Parathyroid adenoma (tissue), 2 donors: ENCODE data around the gene CHRDL1.

Experiments used
- H2AFZ ChIP-seq: fragments of 300-600 bp; sonication (generic); one replicate; pipeline ENCODE4 v1.7.0; 2017; ENCODE audit warnings: antibody characterized with exemption, mild to moderate bottlenecking
- H3K27ac ChIP-seq: fragments of 300-600 bp; sonication (generic); one replicate; pipeline ENCODE4 v1.7.0; 2017
- H3K27me3 ChIP-seq: fragments of 300-600 bp; sonication (generic); one replicate; pipeline ENCODE4 v1.7.0; 2017; ENCODE audit warnings: low read length; ENCODE audit not compliant: control insufficient read depth, insufficient read depth
- H3K36me3 ChIP-seq: fragments of 300-600 bp; sonication (generic); one replicate; pipeline ENCODE4 v1.7.0; 2017; ENCODE audit warnings: low read length; ENCODE audit not compliant: control insufficient read depth, insufficient read depth
- H3K4me1 ChIP-seq: fragments of 300-600 bp; sonication (generic); one replicate; pipeline ENCODE4 v1.7.0; 2017; ENCODE audit warnings: control low read depth
- H3K4me2 ChIP-seq: fragments of 300-600 bp; sonication (generic); one replicate; pipeline ENCODE4 v1.7.0; 2017; ENCODE audit warnings: low read length
- H3K4me3 ChIP-seq: fragments of 300-600 bp; sonication (generic); one replicate; pipeline ENCODE4 v1.7.0; 2017; ENCODE audit warnings: low read depth, low read length
- H3K79me2 ChIP-seq: fragments of 300-600 bp; sonication (generic); one replicate; pipeline ENCODE4 v1.7.0; 2017; ENCODE audit warnings: control low read depth
- H3K9ac ChIP-seq: fragments of 300-600 bp; sonication (generic); one replicate; pipeline ENCODE4 v1.7.0; 2017; ENCODE audit warnings: mild to moderate bottlenecking
- H3K9me3 ChIP-seq: fragments of 300-600 bp; sonication (generic); one replicate; pipeline ENCODE4 v1.7.0; 2017; ENCODE audit warnings: low read length; ENCODE audit not compliant: control insufficient read depth
- CTCF ChIP-seq: fragments of 300-600 bp; sonication (generic); IDR thresholded peaks from one replicate; pipeline ENCODE4 v1.7.0; 2017; ENCODE audit warnings: antibody characterized with exemption, mild to moderate bottlenecking
- donor health status: primary hyperparathyroidism.

CHRDL1 gene

GRCh38 chrX:110794601-110795000 lies 1.0 kb downstream of the CHRDL1 start:
- TF ChIP-seq CTCF: no peak
- Histone ChIP-seq H3K27me3 (no peaks in the 10 kb centered on the region), H3K4me2 (no peak overlapping the region), H3K9ac (no peak overlapping the region), H3K4me3 (no peak overlapping the region), H3K36me3 (no peaks in the 10 kb centered on the region), H3K9me3 (no peaks in the 10 kb centered on the region), H3K79me2 (no peaks in the 10 kb centered on the region), H3K27ac (no peak overlapping the region), H2AFZ (no peak overlapping the region), H3K4me1 (no peaks in the 10 kb centered on the region)

- Histone ChIP-seq H3K36me3 (no peaks in the 10 kb centered on the region), H3K4me3 (no peak overlapping the region), H3K27ac (no peak overlapping the region), H3K9ac (no peak overlapping the region), H2AFZ (no peak overlapping the region), H3K27me3 (no peaks in the 10 kb centered on the region), H3K4me1 (no peaks in the 10 kb centered on the region), H3K79me2 (no peaks in the 10 kb centered on the region), H3K9me3 (no peaks in the 10 kb centered on the region), H3K4me2 (no peak overlapping the region)
- no peak for TF ChIP-seq CTCF
Measured at GRCh38 chrX:110791071-110791470, 4.5 kb downstream of the CHRDL1 start.

GRCh38 chrX:110786486-110786885 lies 9.1 kb downstream of the CHRDL1 start:
- Histone ChIP-seq H3K4me1 (no peaks in the 10 kb centered on the region), H3K79me2 (no peaks in the 10 kb centered on the region), H3K27me3 (no peaks in the 10 kb centered on the region), H3K27ac (no peak overlapping the region), H3K4me2 (no peak overlapping the region), H3K4me3 (no peak overlapping the region), H3K9ac (no peak overlapping the region), H3K9me3 (no peaks in the 10 kb centered on the region), H3K36me3 (no peaks in the 10 kb centered on the region), H2AFZ (no peak overlapping the region)
- TF ChIP-seq CTCF: no peak

GRCh38 chrX:110759785-110760184 lies 35.8 kb downstream of the CHRDL1 start:
- H3K27ac ChIP-seq: no peak overlapping the region
- H2AFZ ChIP-seq: no peak overlapping the region
- no peaks in the 10 kb centered on the region for H3K27me3 ChIP-seq
- no peaks in the 10 kb centered on the region for H3K4me1 ChIP-seq
- no peak for TF ChIP-seq CTCF
- no peaks in the 10 kb centered on the region for H3K9me3 ChIP-seq
- no peak overlapping the region for H3K4me2 ChIP-seq
- no peak overlapping the region for H3K4me3 ChIP-seq
- no peaks in the 10 kb centered on the region for H3K79me2 ChIP-seq
- H3K36me3 ChIP-seq: no peaks in the 10 kb centered on the region
- no peak overlapping the region for H3K9ac ChIP-seq

GRCh38 chrX:110758781-110759422 lies 36.7 kb downstream of the CHRDL1 start:
- TF ChIP-seq CTCF: no peak
- H3K9ac ChIP-seq: no peak overlapping the region

More at GRCh38 chrX:110758781-110759422, 36.7 kb downstream of the CHRDL1 start:
- Histone ChIP-seq H3K9me3 (no peaks in the 10 kb centered on the region), H3K4me3 (no peak overlapping the region), H3K27ac (no peak overlapping the region), H3K4me1 (no peaks in the 10 kb centered on the region), H3K79me2 (no peaks in the 10 kb centered on the region), H3K27me3 (no peaks in the 10 kb centered on the region), H3K36me3 (no peaks in the 10 kb centered on the region), H2AFZ (no peak overlapping the region), H3K4me2 (no peak overlapping the region)
